CD4-positive, alpha-beta T cell treated with Interleukin-15 for 1 hour (primary cell): Measurements from ENCODE around the gene ADPRM.

Experiments
- DNase-seq: peaks from one replicate; pipeline ENCODE4 v3.0.0-alpha.2; 2020

The ADPRM gene

DNA sequence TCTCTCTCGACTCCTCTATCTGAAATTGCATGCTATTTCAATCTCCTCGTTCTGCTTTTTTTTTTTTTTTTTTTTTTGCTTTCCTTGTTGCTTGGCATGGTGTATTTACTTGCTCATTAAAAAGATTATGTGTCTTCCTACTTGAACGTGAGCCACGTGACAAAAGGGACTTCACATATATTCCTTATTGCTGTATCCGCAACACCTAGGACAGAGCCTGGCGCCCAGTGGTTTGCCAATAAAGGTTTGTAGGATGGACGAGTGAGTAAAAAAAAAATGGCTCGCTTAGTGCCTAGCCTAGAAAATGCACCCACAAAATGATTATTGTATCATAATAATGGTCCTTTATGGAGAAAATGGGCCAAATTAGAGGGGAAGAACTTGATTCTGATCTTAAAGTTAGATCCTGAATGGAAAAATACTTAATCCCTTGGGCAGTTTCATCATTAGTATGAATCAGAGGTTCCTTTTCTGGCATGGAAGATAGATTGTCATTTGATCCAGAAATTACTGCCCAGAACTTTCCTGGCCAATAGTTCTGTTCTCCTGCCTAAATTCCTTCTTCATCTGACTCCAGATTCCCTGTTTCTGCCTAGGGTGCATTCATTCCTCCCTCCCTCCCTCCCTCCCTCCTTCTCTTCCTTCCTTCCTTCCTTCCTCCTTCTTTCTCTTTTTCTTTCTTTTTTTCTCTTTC, 46.1 kb downstream of the ADPRM start:
- DNase-seq, result no peak

DNA sequence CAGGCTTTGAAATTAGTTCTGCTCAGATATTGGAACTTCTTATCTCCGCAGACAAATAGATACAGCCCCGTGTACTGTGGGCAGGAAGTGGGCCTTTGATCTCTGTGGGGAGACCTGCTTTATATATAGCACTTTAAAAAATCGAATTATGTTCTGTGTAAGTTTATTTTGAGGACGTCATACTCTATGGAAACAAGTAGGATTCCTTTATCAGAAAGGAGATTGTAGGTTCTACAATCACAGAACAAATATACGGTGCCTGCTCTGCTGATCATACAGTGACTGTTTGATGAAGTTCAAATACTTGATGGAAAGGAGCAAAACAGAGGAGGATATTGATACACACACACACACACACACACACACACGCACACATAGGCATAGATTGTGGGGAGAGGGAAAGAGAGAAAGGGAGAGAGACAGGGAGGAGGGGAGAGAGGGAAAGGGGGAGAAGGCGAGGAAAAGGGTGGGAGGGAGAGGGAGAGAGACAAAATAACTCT, 47.2 kb downstream of the ADPRM start:
- peak; percentile 27 for DNase-seq

- DNase-seq, result no peak
Measured at GRCh38 chr17:10745231-10745630, 47.8 kb downstream of the ADPRM start.

DNA sequence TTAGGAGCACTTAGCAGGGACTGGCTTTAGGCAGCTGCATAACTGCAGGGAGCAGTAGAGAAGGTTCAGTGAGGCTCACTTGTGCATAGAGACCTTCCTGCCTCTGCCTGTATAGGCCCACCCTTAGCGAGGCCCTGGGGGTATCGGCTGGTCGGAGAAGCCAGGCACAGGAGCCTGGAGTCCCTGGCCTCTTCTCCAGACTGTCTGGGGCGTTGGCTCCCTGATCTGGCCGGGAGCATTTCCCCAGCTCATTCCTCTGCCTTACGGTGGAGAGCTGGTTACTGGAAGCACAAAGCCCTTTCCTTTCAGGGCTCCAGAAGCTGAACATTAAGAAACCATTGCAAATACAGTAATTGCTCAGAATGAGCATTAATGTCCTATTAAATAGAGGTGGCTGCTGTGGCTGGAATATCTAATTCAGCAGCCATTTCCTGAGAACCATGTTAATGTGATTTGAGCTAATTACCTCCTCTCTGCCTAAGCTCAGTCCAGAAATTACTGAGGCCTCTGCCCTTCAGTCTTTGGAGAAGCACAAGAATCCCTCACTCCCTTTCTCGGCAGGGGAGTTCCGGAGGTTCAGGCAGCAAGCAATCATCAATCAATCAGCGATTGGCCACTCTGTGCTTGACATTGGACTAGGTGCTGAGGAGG, 51.3 kb downstream of the ADPRM start:
- DNase-seq, result no peak

DNA sequence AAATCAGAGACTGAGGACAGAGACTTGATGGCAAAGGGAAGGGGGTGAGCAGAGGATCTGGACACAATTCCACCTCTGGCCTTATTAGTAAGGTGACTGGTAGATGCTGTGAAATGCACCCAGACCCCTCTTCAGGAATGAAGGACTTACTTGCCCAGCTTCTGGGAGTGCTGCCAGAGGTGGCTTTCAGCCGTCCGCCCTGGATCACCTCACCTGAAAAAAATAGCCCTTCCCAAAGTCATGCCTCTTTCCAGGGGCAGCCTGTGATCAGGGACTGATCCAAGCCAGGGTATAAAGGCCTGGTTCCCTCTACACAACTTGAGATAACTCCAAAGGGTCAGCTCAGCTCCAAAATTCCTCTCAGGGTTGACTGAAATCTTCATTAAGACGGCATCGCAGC, 52.8 kb downstream of the ADPRM start:
- DNase-seq, result no peak

GRCh38 chr17:10751563-10751962, 54.2 kb downstream of the ADPRM start:
- no peak for DNase-seq

DNA sequence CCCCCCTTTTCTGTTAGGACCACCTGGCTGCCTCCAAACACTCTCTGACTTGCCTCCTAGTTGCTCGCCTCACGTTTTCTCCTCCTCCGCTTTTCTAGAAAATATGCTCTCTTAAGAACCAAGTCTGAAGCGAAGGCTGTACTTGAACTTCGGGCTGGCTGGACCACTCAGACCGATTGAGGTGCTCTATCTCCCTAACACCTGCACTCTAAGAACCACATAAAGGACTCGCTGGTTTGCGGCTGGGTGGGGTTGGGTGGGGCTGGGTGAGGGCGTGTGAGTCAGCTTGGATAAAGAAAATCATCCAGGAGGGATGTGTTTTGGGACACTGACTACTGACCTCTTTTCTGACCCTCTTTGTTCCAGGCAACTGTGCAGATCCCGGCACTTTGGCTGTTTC, 55.3 kb downstream of the ADPRM start:
- no peak for DNase-seq

DNA sequence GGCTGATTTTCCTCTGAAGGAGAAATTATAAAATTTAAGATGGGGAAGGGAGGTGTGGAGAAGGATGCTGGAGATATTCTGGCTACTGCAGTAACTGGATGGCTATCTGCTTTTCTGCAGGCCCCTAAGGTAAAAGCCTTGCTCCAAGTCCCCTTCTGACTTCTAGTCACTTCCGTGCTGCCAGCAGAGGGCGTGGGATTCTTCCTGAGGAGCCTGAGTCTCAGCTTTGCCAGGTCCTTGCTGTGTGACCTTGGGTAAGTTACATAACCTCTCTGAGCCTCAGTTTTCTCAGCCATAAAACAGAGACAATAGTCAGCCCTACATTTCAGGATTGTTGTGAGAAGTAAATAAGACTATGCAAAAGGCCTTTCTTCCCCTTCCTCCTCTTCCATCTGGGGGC, 56.7 kb downstream of the ADPRM start:
- DNase-seq, result no peak

GRCh38 chr17:10754861-10755591, 57.6 kb downstream of the ADPRM start:
- DNase-seq, result no peak

DNA sequence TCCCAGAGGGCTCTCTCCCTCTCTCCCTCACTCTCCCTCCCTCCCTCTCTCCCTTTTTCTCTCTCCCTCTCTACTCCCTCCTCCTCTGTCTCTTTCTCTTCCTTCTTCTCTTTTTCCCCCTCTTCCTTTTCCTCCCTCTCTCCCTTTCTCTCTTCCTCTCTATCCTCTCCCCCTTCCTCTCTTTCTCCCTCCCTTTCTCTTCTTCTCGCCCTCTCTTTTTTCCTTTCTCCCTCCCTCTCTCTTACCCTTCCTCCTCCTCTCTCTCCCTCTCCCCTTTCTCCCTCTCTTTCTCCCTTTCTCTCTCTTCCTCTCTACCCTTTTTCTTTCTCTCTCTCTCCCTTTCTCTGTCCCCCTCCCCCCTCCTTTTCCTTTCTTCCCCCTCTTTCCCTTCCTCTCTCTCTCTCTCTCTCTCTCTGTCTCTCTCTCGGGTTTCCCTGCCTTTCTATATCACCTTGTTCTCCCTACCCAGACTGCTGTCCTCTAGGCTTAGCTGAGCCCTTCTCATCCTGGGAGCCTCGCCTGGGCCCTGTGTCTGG, 58.3 kb downstream of the ADPRM start:
- no peak for DNase-seq

DNA sequence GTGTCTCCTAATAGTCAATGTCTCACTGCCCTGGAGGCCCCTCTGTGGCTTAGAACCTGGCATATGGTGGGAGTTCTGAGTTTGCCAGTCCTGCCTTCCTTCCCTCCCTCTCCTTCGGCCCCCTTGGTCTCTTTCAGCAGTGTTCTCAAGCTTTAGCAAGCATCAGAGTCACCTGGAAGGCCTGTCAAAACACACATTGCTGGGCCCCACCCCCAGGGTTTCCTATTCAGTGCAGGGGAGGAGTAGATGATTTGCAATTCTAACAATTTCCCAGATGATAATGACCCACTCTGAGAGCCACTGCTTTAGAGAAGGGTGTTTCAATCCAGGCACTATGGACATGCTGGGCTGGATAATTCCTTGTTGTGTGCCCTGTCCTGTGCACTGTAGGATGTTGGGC, 58.8 kb downstream of the ADPRM start:
- DNase-seq, result no peak

DNA sequence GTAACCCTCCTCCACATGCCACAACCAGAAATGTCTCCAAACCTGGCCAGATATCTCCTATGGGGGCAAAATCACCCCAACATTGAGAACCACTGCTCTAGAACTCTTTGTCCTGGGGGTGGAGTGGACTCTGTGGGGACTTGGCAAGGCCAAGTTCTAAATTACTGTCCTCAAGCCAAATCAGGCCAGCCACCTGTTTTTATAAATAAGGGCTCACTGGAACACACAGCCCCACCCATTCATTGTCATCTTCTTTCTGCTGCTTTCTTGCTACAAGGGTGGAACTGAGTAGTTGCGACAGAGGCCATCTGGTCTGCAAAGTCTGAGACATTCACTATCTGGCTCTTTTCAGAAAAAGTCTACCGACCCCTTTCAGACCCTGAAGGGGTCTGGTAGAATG, 59.2 kb downstream of the ADPRM start:
- no peak for DNase-seq

DNA sequence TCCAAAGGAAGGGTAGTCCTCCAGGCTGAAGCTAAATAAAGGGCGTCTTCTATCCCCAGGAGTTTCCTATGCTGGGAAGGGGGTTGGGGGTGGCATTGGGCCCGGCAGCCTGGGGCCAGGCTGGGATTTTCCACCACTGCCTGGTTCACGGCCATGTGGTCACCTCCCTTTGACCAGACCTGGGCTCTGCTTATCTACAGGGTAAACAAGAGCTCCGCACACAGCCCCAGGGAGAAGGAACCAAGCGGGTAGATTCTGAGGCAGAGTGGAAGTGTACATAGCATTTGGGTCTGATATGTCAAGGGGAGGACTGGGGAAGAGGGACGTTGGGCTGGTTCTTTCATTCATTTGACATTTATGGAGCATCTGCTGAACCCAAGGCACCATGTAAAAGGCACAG, 59.7 kb downstream of the ADPRM start:
- DNase-seq, result no peak

- no peak for DNase-seq
Measured at GRCh38 chr17:10757647-10758046, 60.3 kb downstream of the ADPRM start.

DNA sequence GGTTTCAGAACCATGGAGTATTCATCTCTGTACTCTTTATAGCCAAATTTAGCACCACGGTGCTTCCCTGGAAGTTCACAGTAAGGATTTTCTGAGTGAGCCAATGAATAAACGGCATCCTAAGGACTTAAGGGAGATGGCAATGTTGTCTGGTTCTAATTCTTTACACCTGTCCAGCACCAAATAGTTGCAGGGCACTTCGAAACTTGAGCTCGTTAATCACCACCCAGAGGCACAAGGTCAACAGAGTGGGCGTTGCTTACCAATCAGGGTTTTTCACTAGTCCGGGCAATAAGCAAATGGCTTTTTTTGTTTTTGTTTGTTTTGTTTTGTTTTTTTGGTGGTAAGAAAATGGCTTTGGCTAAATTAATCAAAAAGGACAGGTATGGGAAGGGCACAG, 60.7 kb downstream of the ADPRM start:
- DNase-seq, result no peak
